HCT116 (cell line): ENCODE data around the gene FRMD4B.

ENCODE experiments used
- EZH2 ChIP-seq: fragments of 200-600 bp; sonication (generic); IDR thresholded peaks from 2 replicates; pipeline ENCODE4 v1.6.1; 2017; ENCODE audit warnings: antibody characterized with exemption, mixed run types
- POLR2A ChIP-seq: IDR thresholded peaks from 2 replicates; pipeline ENCODE4 v1.7.0; 2011; ENCODE audit warnings: borderline replicate concordance; ENCODE audit not compliant: insufficient read depth, insufficient read length; ENCODE audit errors: extremely low read depth
- RAD21 ChIP-seq: IDR thresholded peaks from 2 replicates; pipeline ENCODE4 v1.6.1; 2012; ENCODE audit warnings: low read depth, mild to moderate bottlenecking
- YY1 ChIP-seq: IDR thresholded peaks from 2 replicates; pipeline ENCODE4 v1.6.1; 2011; ENCODE audit warnings: low read length, low read depth, moderate library complexity, mild to moderate bottlenecking; ENCODE audit not compliant: insufficient replicate concordance; ENCODE audit errors: extremely low read depth
- ZFX ChIP-seq: fragments of 450-650 bp; IDR thresholded peaks from 2 replicates; pipeline ENCODE4 v1.6.1; 2017
- TF ChIP-seq, protein P1 (sequence below), 3 experiments: fragments of 200-600 bp in 1 of 3; sonication (generic) in 1 of 3; IDR thresholded peaks in 2 of 3; conservative IDR thresholded peaks in 1 of 3; 2 replicates each; pipeline ENCODE4 v1.5.1; 2012 to 2017; ENCODE audit warnings: low read depth in 2 of 3, low read length in 2 of 3, antibody characterized with exemption in 1 of 3, borderline replicate concordance in 1 of 3, control low read depth in 1 of 3, mild to moderate bottlenecking in 1 of 3, mixed read lengths in 1 of 3, mixed run types in 1 of 3, moderate library complexity in 1 of 3; ENCODE audit not compliant: insufficient read depth in 1 of 3

DNA sequence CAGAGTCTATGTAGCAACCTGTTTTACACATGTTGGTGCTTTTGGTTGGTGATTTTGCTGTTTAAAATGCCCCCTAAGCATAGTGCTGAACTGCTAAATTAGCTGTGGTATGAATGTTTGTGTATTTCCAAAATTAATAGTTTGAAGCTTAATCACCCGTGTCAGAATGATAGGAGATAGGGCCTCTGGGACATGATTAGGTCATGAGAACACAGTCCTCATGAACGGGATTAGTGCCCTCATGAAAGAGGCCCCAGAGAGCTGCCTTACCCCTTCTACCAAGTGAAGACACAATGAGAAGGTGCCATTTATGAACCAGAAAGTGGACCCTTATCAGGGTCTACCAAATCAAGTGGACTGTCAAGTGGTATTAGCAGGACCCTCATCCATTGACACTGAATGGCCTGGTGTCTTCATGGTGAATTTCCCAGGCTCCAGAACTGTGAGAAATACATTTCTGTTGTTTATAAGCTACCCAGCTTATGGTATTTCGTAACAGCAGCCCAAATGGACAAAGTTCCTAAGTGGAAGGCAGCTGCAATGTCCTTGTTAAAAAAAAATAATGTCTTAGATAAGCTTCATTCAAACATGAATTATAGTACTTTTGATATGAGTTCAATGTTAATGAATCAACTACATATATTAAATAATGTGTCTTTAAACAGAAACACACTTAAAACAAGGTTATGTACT lies 37.7 kb upstream of the FRMD4B start:
- no peak for TF ChIP-seq YY1
- TF ChIP-seq ZFX = no peak
- TF ChIP-seq, protein P1, sequence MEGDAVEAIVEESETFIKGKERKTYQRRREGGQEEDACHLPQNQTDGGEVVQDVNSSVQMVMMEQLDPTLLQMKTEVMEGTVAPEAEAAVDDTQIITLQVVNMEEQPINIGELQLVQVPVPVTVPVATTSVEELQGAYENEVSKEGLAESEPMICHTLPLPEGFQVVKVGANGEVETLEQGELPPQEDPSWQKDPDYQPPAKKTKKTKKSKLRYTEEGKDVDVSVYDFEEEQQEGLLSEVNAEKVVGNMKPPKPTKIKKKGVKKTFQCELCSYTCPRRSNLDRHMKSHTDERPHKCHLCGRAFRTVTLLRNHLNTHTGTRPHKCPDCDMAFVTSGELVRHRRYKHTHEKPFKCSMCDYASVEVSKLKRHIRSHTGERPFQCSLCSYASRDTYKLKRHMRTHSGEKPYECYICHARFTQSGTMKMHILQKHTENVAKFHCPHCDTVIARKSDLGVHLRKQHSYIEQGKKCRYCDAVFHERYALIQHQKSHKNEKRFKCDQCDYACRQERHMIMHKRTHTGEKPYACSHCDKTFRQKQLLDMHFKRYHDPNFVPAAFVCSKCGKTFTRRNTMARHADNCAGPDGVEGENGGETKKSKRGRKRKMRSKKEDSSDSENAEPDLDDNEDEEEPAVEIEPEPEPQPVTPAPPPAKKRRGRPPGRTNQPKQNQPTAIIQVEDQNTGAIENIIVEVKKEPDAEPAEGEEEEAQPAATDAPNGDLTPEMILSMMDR (IDR thresholded peaks at IDR 0.05 in 2 of 3, conservative IDR thresholded peaks at IDR 0.05 in 1 of 3; ENCODE audit: borderline replicate concordance in 1 of 3, insufficient read depth in 1 of 3, low read depth in 2 of 3, low read length in 2 of 3) = no peak
- TF ChIP-seq EZH2 = no peak
- no peak for TF ChIP-seq POLR2A
- no peak for TF ChIP-seq RAD21
